ENCODE measurements around the gene SYCP3. TPM values are rescaled to one million over a fixed set of nuclear protein-coding genes. Genes with fewer than 3 reads are reported as not detected.

The SYCP3 gene
- total RNA-seq, 2 donors from 2014 or later: not detected

GRCh38 chr12:101729842-101730241, 9.4 kb downstream of the SYCP3 start:
- DNase-seq (no peak), ATAC-seq (no peak)
- intact Hi-C loops (cut with DNase I): no loop called here

DNA sequence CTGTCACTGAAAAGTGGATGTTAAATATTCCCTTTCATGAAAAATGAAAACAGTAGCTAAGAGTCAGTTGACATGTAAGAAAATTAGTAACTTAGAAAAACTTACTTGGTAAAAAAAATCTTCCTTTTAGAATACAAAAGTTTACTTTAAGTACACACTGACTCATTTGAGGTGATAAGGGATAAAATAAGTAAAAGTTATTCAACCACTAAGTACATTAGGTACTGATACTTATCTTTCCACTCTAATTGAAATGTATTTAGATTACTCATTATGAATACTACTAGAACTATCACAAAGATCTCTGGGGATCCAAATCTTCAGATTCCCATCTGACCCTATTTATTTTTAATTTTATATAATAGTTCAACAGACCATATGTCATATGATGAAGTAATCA, 12.2 kb downstream of the SYCP3 start:
- ATAC-seq (no peak), DNase-seq (no peak)
- intact Hi-C loops (cut with DNase I): no loop called here

DNA sequence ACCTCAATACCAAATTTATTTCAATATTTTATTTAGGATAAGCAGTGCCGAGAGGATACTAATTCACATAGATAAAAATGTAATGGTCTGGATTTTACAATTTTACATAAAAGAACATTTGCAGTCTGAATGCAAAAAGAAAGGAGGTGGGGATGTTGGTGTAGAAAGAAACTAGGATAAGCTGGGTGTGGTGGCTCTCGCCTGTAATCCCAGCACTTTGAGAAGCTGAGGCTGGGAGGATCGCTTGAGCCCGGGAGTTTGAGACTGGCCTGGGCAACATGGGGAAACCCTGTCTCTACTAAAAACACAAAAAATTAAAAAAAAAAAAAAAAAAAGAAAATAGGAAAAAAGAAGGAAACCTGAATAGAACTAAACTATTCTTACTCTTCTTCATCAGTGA, 16.9 kb downstream of the SYCP3 start:
- intact Hi-C loops (cut with DNase I): no loop called here
- DNase-seq: no peak
- ATAC-seq: no peak

- ATAC-seq (no peak), DNase-seq (no peak)
- intact Hi-C loops (cut with DNase I): no loop called here
Measured at GRCh38 chr12:101720118-101720517, 19.1 kb downstream of the SYCP3 start.

GRCh38 chr12:101719566-101719965, 19.7 kb downstream of the SYCP3 start:
- intact Hi-C loops (cut with DNase I): no loop called here
- no peak for ATAC-seq
- no peak for DNase-seq

GRCh38 chr12:101714877-101715444, 24.3 kb downstream of the SYCP3 start:
- ATAC-seq (no peak), DNase-seq (no peak)
- intact Hi-C loops (cut with DNase I): no loop called here

GRCh38 chr12:101713930-101714329, 25.3 kb downstream of the SYCP3 start:
- intact Hi-C loops (cut with DNase I): no loop called here
- no peak for DNase-seq

DNA sequence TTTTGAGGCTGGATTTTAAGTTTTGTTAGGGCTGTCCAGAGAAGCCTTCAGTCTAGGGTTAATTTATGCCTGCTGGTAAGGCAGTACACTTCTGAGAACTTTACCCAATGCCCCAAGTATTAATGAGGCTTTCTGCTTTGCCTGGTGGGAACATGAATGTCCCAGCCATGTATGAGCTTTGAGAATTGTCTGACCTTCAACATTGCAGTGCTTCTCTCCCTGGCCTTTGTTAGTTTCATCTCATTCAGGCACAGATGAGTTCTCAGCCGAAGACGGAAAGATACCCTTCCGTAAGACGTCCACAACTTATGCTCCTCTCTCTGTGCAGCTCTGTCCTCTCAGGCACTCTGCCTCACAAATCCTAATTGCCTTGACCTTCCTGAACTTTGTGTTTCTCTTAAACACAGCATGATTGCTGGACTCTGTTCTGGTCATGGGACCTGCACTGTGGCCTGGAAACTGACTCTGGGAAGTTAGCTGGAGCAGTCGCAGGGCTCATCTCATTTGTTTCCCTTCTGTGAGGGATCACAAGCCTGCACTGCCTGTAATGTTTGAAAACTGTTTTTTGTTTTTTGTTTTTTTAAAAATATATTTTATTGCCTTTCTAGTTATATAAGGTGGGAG, 26.1 kb downstream of the SYCP3 start:
- DNase-seq (no peak), ATAC-seq (peak; percentile 79 to 82)
- intact Hi-C loops (cut with DNase I): no loop called here

More at GRCh38 chr12:101713930-101714329, 25.3 kb downstream of the SYCP3 start:
- ATAC-seq: no peak

- no peak for ATAC-seq
- no peak for DNase-seq
- intact Hi-C loops (cut with DNase I): no loop called here
Measured at GRCh38 chr12:101710288-101710687, 29.0 kb downstream of the SYCP3 start.

DNA sequence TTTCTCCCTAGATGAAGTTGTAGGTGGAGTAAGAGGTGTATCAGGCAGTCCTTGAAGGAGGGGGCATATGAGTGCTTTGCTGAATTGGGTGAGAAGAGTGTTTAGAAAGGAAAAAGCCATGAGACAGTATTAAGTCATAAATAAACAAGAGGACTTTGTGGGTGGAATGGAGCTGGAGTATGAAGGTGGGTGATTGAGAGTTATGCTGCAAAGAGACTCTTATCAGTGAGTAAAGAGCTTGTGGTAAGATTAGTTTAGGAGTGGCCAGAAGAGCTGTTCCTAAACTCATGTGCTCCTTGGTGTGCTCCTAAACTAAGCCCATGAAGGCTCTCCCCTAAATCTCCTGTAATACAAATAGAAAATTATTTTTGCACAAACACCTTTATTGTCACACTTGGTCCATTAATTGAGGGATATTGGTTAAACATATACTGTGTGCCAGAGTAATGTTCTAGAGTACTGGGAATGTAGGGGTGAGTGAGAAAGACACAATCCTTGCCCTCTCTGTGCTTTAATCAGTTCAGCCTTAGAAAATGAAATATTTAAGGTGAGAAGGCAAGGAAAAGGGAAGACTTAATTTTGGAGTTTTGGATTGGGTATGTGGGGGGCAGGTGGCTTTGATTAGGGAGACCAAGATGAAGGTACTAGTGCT, 32.0 kb downstream of the SYCP3 start:
- intact Hi-C loops (cut with DNase I): no loop called here
- DNase-seq: no peak
- ATAC-seq: peak in 1 of 2 donors; percentile 70

- DNase-seq: no peak
- intact Hi-C loops (cut with DNase I): no loop called here
Measured at GRCh38 chr12:101706403-101706802, 32.9 kb downstream of the SYCP3 start.

DNA sequence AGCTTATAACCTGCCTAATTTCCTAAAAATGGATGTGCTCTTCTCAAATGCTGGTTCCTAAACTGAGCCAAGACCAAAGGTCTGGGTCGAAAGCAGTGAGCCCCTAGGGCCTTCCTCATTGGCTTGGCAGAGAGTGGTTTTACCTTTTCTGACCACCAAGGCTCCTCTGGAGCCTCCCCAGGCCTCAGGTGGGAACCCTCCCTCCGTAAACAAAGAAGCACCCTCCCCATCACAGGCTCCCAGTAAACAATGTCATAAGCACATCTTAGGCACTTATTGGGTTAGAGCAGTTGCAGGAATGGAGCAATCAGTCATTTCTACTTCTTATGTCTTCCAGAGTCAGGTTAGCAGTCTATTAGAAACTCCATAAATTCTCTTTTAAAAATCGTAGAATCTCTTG, 35.8 kb downstream of the SYCP3 start:
- no peak for ATAC-seq
- no peak for DNase-seq
- intact Hi-C loops (cut with DNase I): no loop called here

More at GRCh38 chr12:101706403-101706802, 32.9 kb downstream of the SYCP3 start:
- no peak for ATAC-seq

- intact Hi-C loops (cut with DNase I): no loop called here
- DNase-seq (no peak), ATAC-seq (no peak)
Measured at GRCh38 chr12:101700299-101700820, 38.9 kb downstream of the SYCP3 start.

GRCh38 chr12:101698800-101699347, 40.4 kb downstream of the SYCP3 start:
- DNase-seq: no peak
- intact Hi-C loops (cut with DNase I): no loop called here
- no peak for ATAC-seq

DNA sequence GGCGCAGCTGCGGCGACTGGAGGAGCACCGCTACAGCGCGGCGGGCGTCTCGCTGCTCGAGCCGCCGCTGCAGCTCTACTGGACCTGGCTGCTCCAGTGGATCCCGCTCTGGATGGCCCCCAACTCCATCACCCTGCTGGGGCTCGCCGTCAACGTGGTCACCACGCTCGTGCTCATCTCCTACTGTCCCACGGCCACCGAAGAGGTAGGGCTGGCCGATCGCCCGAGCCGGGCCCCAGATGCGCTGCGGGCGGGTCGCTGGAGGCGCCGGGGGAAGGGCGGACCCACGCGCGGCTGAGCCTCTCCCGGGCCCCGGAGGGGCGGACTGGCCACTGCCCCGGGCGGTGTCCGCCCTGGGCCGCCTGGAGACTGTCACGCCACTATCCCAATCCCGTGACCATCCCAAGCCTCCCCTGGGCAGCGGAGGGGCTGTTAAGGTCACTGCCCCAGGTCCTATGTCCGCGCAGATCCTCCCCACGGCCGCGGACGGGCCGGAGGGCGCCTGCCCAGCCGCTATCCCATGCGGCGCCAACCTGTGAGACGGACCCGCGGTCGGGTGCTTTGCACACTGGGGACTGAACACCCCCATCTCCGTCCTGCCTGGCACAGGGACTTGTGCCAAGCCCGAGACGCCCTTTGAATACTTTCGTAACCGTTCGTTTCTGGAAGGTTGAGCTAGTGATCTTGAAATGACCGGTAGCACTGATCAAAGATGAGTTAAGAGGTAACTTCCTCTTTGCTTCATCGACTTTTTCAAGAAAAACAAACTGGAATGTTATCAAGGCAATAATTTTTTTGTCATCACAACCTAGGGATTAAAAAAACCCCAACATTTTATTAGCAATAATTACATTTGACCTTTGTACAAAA, 41.1 kb downstream of the SYCP3 start:
- DNase-seq (peak; percentile 63), ATAC-seq (peak; percentile 59 to 63)
- intact Hi-C loops (cut with DNase I): no loop called here

- ATAC-seq (peak; percentile 80 to 88), DNase-seq (peak; percentile 82)
- intact Hi-C loops (cut with DNase I): no loop called here
Measured at GRCh38 chr12:101697197-101697929, 41.9 kb downstream of the SYCP3 start, which contains the start of gene CHPT1. Gene CHPT1, plus strand, starts transcription at chr12:101697640. Its CDS starts 222 bp downstream, at chr12:101697862.

DNA sequence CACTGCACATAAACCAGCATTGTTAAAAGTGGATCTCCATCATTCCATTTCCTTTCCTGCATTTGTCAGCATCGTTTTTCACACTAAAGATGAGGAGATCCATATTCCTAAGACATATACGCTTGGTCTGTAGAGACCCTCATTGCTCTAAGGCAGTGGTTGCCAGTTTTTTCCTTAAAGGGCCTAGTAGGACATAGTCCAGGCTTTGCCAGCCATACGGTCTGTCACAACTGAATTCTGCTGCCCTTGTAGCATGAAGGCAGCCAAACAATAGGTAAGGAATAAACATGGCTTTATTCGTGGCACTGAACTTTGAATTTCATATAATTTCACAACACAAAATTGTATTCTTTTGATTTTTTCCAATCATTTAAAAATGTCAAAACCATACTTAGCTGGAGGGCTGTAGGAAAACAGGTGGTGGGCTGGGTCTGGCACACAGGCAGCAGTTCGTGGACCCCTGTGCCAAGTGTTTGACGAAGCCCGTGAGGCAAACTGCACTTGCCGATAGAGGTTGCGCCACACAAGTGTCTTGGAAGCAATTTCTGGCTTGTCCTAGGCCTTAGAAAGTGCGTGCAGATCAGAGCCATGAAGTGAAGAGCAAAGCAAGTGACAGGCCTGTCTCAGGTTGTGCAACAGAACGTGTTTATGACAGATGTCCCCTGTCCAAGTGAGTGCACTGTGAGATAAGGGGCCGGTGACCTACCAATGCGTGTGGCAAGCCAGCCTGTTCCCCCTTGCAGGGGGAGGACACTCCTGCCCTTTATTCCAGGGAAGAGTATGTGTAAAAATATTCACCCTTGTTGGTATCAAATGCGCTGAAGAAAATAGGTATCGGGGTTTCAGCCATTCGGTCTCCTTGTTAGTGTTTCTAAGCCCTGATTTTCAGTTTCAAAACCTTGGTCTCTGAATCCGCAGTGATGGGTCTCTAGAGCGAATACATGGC, 42.7 kb downstream of the SYCP3 start:
- peak; percentile 74 to 81 for ATAC-seq
- peak; percentile 79 for DNase-seq
- intact Hi-C loops (cut with DNase I): no loop called here

Data from left cardiac atrium (tissue), 4 donors.